CD4-positive, alpha-beta T cell (primary cell): Measurements from ENCODE around the gene CD207. TPM values are rescaled to one million over a fixed set of nuclear protein-coding genes. Genes with fewer than 3 reads are reported as not detected.

Experiments used
- ATAC-seq: fragments of 200-7000 bp; cut with Tn5 transposase; one replicate; pipeline ENCODE4 v1.10.0; 2022; ENCODE audit warnings: mild to moderate bottlenecking; ENCODE audit not compliant: poor library complexity
- CTCF ChIA-PET: fragments of 350-600 bp; sonication (Branson Sonifier 250); formaldehyde crosslinking; loops from one replicate; lab custom pipeline; 2021; ENCODE audit warnings: antibody characterized with exemption, inconsistent platforms; lab: Charles Lee
- POLR2A ChIA-PET: fragments of 350-600 bp; sonication (Branson Sonifier 250); formaldehyde crosslinking; loops from one replicate; lab custom pipeline; 2021; ENCODE audit warnings: antibody characterized with exemption, inconsistent platforms; lab: Charles Lee
- DNase-seq, 14 experiments: peaks; one replicate each; pipeline ENCODE4 v3.0.0-alpha.2; 2013 to 2020; ENCODE audit warnings: mixed read lengths in 2 of 14
- H3K27ac ChIP-seq, 2 donors: one replicate each; pipeline versions ENCODE4 v1.5.1 to v1.7.0; 2013; ENCODE audit warnings: low read length in 2 of 2, low read depth in 1 of 2, mild to moderate bottlenecking in 1 of 2
- H3K27me3 ChIP-seq, 2 experiments: 1 replicate in 1 of 2; 2 replicates in 1 of 2; pipeline versions ENCODE4 v1.6.1 to v1.7.0; 2013; ENCODE audit warnings: low read length in 2 of 2, control low read depth in 1 of 2, mild to moderate bottlenecking in 1 of 2, moderate library complexity in 1 of 2; ENCODE audit not compliant: insufficient read depth in 2 of 2, control insufficient read depth in 1 of 2
- H3K36me3 ChIP-seq: one replicate; pipeline ENCODE4 v1.6.1; 2013; ENCODE audit warnings: low read length, control low read depth; ENCODE audit not compliant: insufficient read depth
- H3K4me1 ChIP-seq: one replicate; pipeline ENCODE4 v1.6.1; 2013; ENCODE audit warnings: low read length, control low read depth; ENCODE audit not compliant: insufficient read depth
- H3K4me3 ChIP-seq: one replicate; pipeline ENCODE4 v1.5.1; 2013; ENCODE audit warnings: mild to moderate bottlenecking, low read length, moderate library complexity
- H3K9me3 ChIP-seq, 2 experiments: 1 replicate in 1 of 2; 2 replicates in 1 of 2; pipeline versions ENCODE4 v1.6.1 to v1.7.0; 2013; ENCODE audit warnings: low read length in 2 of 2, mild to moderate bottlenecking in 2 of 2, control low read depth in 1 of 2, moderate library complexity in 1 of 2; ENCODE audit not compliant: control insufficient read depth in 1 of 2, insufficient read depth in 1 of 2
- H3K27ac Mint-ChIP-seq: one replicate; pipeline ENCODE4 v1.8.0; 2020; ENCODE audit warnings: mixed read lengths
- H3K27me3 Mint-ChIP-seq: one replicate; pipeline ENCODE4 v1.8.0; 2021; ENCODE audit warnings: mixed read lengths
- H3K36me3 Mint-ChIP-seq: one replicate; pipeline ENCODE4 v1.8.0; 2021; ENCODE audit warnings: low read depth, mixed read lengths
- H3K4me1 Mint-ChIP-seq: one replicate; pipeline ENCODE4 v1.8.0; 2021; ENCODE audit warnings: low read depth, mixed read lengths
- H3K4me3 Mint-ChIP-seq: one replicate; pipeline ENCODE4 v1.8.0; 2020; ENCODE audit warnings: mild to moderate bottlenecking, mixed read lengths
- H3K9me3 Mint-ChIP-seq: one replicate; pipeline ENCODE4 v1.8.0; 2020; ENCODE audit warnings: mixed read lengths
- intact Hi-C, 2 experiments: fragments of 100-400 bp; cut with DNase I in 1 of 2; cut with micrococcal nuclease in 1 of 2; formaldehyde crosslinking; loops; one replicate each; pipeline versions ENCODE4 v1.15.1 to v1.9.0; 2023 to 2025; cut with DNase I, micrococcal nuclease
- total RNA-seq, 174 experiments: library from RNA in 2 of 174; stranded (reverse) in 2 of 174; gene quantifications; one replicate each; pipeline ENCODE4 v1.2.3 and lab custom pipeline; 2021 to 2026
- TF ChIP-seq, protein P1 (sequence below): fragments of 200-600 bp; IDR thresholded peaks from one replicate; pipeline ENCODE4 v1.8.0; 2022; ENCODE audit warnings: antibody characterized with exemption, mild to moderate bottlenecking

The CD207 gene
- total RNA-seq, 2 experiments from 2014 or later: 0.25 TPM; not detected in 1

DNA sequence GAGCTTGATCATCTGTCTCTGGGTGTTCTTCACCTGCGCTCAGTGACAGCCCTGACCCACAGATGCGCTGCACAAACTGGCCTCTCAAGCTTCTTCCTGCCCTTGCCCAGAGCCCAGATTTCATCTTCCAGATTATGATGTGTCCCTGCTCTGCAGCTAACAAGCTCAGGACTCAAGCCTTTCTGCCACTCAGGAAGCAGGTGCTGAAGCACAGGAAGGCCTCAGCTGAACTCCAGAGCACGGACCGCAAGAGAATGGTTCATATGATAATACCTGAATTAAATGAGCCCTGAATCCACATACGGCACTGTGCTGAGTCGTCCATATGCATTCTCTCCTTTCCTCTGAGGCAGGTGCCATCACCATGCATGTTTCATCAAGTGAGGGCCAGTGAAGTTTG lies 3.8 kb downstream of the CD207 start:
- Mint-ChIP-seq H3K4me3 (no peak overlapping the region), H3K9me3 (no peaks in the 10 kb centered on the region), H3K4me1 (no peaks in the 10 kb centered on the region), H3K27ac (no peak overlapping the region), H3K36me3 (no peaks in the 10 kb centered on the region), H3K27me3 (peaks cover 5% of the 10 kb centered on the region)
- no peaks in the 10 kb centered on the region for H3K4me1 ChIP-seq
- DNase-seq (no peak), ATAC-seq (no peak)
- no peak overlapping the region for H3K4me3 ChIP-seq
- CTCF ChIA-PET: no interaction called here
- intact Hi-C loops: no loop called here
- H3K9me3 ChIP-seq: no peaks in the 10 kb centered on the region
- TF ChIP-seq, protein P1, sequence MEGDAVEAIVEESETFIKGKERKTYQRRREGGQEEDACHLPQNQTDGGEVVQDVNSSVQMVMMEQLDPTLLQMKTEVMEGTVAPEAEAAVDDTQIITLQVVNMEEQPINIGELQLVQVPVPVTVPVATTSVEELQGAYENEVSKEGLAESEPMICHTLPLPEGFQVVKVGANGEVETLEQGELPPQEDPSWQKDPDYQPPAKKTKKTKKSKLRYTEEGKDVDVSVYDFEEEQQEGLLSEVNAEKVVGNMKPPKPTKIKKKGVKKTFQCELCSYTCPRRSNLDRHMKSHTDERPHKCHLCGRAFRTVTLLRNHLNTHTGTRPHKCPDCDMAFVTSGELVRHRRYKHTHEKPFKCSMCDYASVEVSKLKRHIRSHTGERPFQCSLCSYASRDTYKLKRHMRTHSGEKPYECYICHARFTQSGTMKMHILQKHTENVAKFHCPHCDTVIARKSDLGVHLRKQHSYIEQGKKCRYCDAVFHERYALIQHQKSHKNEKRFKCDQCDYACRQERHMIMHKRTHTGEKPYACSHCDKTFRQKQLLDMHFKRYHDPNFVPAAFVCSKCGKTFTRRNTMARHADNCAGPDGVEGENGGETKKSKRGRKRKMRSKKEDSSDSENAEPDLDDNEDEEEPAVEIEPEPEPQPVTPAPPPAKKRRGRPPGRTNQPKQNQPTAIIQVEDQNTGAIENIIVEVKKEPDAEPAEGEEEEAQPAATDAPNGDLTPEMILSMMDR: no peak
- POLR2A ChIA-PET: no interaction called here
- H3K27me3 ChIP-seq: no peaks in the 10 kb centered on the region
- no peaks in the 10 kb centered on the region for H3K36me3 ChIP-seq
- H3K27ac ChIP-seq: no peak overlapping the region

- Histone ChIP-seq H3K4me1 (no peaks in the 10 kb centered on the region), H3K27ac (no peak overlapping the region), H3K9me3 (no peaks in the 10 kb centered on the region), H3K27me3 (no peaks in the 10 kb centered on the region), H3K4me3 (no peak overlapping the region), H3K36me3 (no peaks in the 10 kb centered on the region)
- TF ChIP-seq, protein P1: no peak
- POLR2A ChIA-PET: no interaction called here
- Mint-ChIP-seq H3K27ac (no peak overlapping the region), H3K4me1 (no peaks in the 10 kb centered on the region), H3K27me3 (peaks cover under 1% of the 10 kb centered on the region), H3K4me3 (no peak overlapping the region), H3K9me3 (no peaks in the 10 kb centered on the region), H3K36me3 (no peaks in the 10 kb centered on the region)
- DNase-seq: no peak
- CTCF ChIA-PET: interaction anchor here (0.7 kb wide), 1 partner anchor 11 kb away, joined by 3 read pairs; no protein-coding TSS in a partner anchor
- intact Hi-C loops: no loop called here
- no peak for ATAC-seq
These were observed 5.2 kb downstream of the CD207 start for GRCh38 chr2:70830366-70830765.

DNA sequence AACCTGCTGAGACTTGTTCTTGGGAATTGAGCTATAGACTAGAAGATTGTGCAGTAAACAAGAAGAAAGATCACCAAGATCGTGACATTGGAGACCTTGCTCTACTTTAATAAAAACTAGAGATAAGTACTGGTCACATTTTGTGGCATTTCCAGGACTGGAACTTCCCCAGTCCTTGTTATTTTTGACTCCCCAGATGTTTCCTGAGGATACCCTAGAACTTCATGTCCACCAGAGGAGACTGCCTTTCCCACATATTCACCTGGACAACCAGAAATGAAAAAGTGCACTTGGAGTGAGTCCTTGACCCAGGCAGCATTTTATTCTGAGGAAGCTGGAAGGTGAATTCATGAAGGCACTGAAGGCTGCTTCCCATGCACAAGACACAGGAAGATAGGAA lies 5.7 kb downstream of the CD207 start:
- Mint-ChIP-seq H3K9me3 (no peaks in the 10 kb centered on the region), H3K4me3 (no peak overlapping the region), H3K4me1 (no peaks in the 10 kb centered on the region), H3K36me3 (no peaks in the 10 kb centered on the region), H3K27me3 (no peaks in the 10 kb centered on the region), H3K27ac (no peak overlapping the region)
- TF ChIP-seq, protein P1: no peak
- Histone ChIP-seq H3K27ac (no peak overlapping the region), H3K4me1 (no peaks in the 10 kb centered on the region), H3K9me3 (no peaks in the 10 kb centered on the region), H3K4me3 (no peak overlapping the region), H3K27me3 (no peaks in the 10 kb centered on the region), H3K36me3 (no peaks in the 10 kb centered on the region)
- intact Hi-C loops: no loop called here
- ATAC-seq (no peak), DNase-seq (no peak)
- ChIA-PET CTCF (no interaction called here), POLR2A (no interaction called here)
